ENCODE data around the gene ZNF512B. TPM values are rescaled to one million over a fixed set of nuclear protein-coding genes. Genes with fewer than 3 reads are reported as not detected.
"Not testable (repeated sequence)": the region's sequence is repeated elsewhere in the genome, so short reads cannot be mapped to it uniquely, and the experiment has no call there.

Gene ZNF512B
- total RNA-seq, 3 donors from 2014 or later (not counting 1 experiment from before 2014, with no cell fraction given) = 11.5 to 16.8 (median 13.8) TPM

DNA sequence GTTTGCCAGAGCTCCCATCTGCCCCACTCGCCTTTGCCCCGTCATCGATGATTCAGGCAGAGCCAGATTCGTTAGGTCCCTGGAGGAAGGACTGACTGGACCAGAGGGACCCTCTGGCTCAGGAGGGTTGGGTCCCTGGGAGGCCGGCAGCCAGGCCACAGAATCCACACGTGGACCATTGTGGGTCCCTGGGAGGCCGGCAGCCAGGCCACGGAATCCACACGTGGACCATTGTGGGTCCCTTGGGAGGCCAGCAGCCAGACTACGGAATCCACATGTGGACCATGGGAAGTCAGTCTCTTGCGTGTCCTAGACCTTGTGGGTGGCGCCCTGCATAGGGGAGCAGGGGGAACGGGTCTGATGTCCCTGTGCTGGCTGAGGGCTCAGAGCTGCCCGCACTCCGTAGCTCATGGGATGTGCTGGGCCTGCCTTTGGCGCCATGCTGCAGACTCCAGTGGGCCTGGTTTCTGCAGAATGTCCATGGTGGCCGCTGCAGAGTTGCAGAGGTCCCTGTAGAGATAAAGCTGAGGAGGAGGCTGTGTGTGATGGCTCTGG is 37.0 kb downstream of the ZNF512B start:
- Mint-ChIP-seq H3K27me3 (ENCODE audit: low read depth in 2 of 2) (no peaks in the 10 kb centered on the region), H3K36me3 (no peaks in the 10 kb centered on the region), H3K27ac (no peak overlapping the region), H3K9me3 (no peaks in the 10 kb centered on the region), H3K4me3 (no peak overlapping the region), H3K4me1 (peaks cover 0 to 7% of the 10 kb centered on the region in 2 donors)
- TF ChIP-seq, protein P1, sequence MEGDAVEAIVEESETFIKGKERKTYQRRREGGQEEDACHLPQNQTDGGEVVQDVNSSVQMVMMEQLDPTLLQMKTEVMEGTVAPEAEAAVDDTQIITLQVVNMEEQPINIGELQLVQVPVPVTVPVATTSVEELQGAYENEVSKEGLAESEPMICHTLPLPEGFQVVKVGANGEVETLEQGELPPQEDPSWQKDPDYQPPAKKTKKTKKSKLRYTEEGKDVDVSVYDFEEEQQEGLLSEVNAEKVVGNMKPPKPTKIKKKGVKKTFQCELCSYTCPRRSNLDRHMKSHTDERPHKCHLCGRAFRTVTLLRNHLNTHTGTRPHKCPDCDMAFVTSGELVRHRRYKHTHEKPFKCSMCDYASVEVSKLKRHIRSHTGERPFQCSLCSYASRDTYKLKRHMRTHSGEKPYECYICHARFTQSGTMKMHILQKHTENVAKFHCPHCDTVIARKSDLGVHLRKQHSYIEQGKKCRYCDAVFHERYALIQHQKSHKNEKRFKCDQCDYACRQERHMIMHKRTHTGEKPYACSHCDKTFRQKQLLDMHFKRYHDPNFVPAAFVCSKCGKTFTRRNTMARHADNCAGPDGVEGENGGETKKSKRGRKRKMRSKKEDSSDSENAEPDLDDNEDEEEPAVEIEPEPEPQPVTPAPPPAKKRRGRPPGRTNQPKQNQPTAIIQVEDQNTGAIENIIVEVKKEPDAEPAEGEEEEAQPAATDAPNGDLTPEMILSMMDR (IDR thresholded peaks at IDR 0.05) = no peak
- WGBS (ENCODE audit: insufficient coverage) = 96% methylated on average over 17 of the region's 17 CpGs
- peaks cover 66% of the 10 kb centered on the region for H3K36me3 ChIP-seq (ENCODE audit: control insufficient read depth, insufficient read depth, low read length)
- DNase-seq (no peak), ATAC-seq (no peak)
- no peaks in the 10 kb centered on the region for H3K4me1 ChIP-seq (ENCODE audit: control insufficient read depth, insufficient read depth, low read length)
- no peak overlapping the region for H3K27ac ChIP-seq (ENCODE audit: low read length)
- H3K4me3 ChIP-seq (ENCODE audit: low read length) = no peak overlapping the region
- no peaks in the 10 kb centered on the region for H3K9me3 ChIP-seq (ENCODE audit: control insufficient read depth, insufficient read depth, low read length)
- no peaks in the 10 kb centered on the region for H3K27me3 ChIP-seq (ENCODE audit: control insufficient read depth, insufficient read depth, low read length)
- intact Hi-C loops (cut with micrococcal nuclease) = no loop called here

DNA sequence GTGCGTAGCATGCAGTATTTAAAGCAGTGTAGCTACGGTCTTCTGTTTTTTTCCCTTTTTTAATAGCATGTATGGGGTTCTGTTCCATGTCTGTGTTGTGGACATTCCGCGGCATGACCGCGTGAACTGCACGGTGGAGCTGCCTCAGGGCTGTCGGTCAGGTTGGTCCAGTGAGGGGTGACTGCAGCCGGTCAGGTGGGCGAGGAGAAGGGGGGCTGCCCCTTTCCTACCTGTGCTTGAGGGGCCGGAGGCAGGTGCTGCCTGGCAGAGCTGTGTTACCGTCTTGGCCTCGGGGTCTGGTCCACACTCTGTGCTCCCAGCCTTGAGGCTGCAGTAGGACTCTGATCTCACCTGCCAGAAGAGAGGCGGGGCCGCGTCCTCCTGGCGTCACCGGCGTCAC is 38.0 kb downstream of the ZNF512B start:
- TF ChIP-seq, protein P1 (IDR thresholded peaks at IDR 0.05) = no peak
- H3K27me3 ChIP-seq (ENCODE audit: control insufficient read depth, insufficient read depth, low read length) = no peaks in the 10 kb centered on the region
- Mint-ChIP-seq H3K27ac (no peak overlapping the region), H3K36me3 (no peaks in the 10 kb centered on the region), H3K27me3 (ENCODE audit: low read depth in 2 of 2) (no peaks in the 10 kb centered on the region), H3K4me3 (no peak overlapping the region), H3K9me3 (no peaks in the 10 kb centered on the region), H3K4me1 (peaks cover 0 to 11% of the 10 kb centered on the region in 2 donors)
- intact Hi-C loops (cut with micrococcal nuclease) = no loop called here
- WGBS (ENCODE audit: insufficient coverage) = 97% methylated on average over 19 of the region's 19 CpGs
- ATAC-seq (no peak), DNase-seq (no peak)
- no peaks in the 10 kb centered on the region for H3K9me3 ChIP-seq (ENCODE audit: control insufficient read depth, insufficient read depth, low read length)
- H3K36me3 ChIP-seq (ENCODE audit: control insufficient read depth, insufficient read depth, low read length) = peaks cover 66% of the 10 kb centered on the region
- no peak overlapping the region for H3K27ac ChIP-seq (ENCODE audit: low read length)
- no peaks in the 10 kb centered on the region for H3K4me1 ChIP-seq (ENCODE audit: control insufficient read depth, insufficient read depth, low read length)
- H3K4me3 ChIP-seq (ENCODE audit: low read length) = no peak overlapping the region

DNA sequence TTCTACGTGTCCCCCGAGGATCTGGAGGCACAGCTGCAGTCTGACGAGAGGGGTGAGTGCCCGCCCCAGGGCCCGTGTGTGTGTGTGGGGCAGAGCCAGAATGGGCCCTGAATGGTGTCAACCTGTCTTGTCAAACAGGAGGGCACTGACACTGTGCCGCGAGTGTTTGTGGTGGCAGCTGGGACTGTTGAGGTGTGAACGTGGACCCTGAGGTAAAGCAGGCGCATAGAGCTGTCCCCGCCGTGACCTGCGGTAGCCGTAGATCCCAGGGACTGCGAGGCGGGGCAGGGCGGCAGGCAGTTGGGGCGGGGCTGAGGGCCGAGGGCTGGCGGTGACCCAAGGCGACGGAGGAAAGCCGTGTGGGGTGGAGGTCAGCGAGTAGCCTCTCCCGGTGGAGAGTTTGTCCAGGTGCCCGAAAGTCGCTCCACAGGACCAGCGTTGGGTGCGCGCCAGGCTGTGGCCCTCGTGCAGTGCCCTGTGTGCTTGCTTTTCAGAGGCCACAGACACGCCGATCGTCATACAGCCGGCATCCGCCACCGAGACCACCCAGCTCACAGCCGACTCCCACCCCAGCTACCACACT is 38.7 kb downstream of the ZNF512B start:
- Mint-ChIP-seq H3K36me3 (no peaks in the 10 kb centered on the region), H3K9me3 (no peaks in the 10 kb centered on the region), H3K4me1 (peaks cover 0 to 18% of the 10 kb centered on the region in 2 donors), H3K27ac (no peak overlapping the region), H3K4me3 (no peak overlapping the region), H3K27me3 (ENCODE audit: low read depth in 2 of 2) (no peaks in the 10 kb centered on the region)
- H3K36me3 ChIP-seq (ENCODE audit: control insufficient read depth, insufficient read depth, low read length) = peaks cover 70% of the 10 kb centered on the region
- no peaks in the 10 kb centered on the region for H3K4me1 ChIP-seq (ENCODE audit: control insufficient read depth, insufficient read depth, low read length)
- H3K27ac ChIP-seq (ENCODE audit: low read length) = no peak overlapping the region
- WGBS (ENCODE audit: insufficient coverage) = 96% methylated on average over 37 of the region's 37 CpGs
- H3K27me3 ChIP-seq (ENCODE audit: control insufficient read depth, insufficient read depth, low read length) = no peaks in the 10 kb centered on the region
- TF ChIP-seq, protein P1 (IDR thresholded peaks at IDR 0.05) = no peak
- no peak overlapping the region for H3K4me3 ChIP-seq (ENCODE audit: low read length)
- intact Hi-C loops (cut with micrococcal nuclease) = no loop called here
- no peak for ATAC-seq
- DNase-seq = no peak
- no peaks in the 10 kb centered on the region for H3K9me3 ChIP-seq (ENCODE audit: control insufficient read depth, insufficient read depth, low read length)

DNA sequence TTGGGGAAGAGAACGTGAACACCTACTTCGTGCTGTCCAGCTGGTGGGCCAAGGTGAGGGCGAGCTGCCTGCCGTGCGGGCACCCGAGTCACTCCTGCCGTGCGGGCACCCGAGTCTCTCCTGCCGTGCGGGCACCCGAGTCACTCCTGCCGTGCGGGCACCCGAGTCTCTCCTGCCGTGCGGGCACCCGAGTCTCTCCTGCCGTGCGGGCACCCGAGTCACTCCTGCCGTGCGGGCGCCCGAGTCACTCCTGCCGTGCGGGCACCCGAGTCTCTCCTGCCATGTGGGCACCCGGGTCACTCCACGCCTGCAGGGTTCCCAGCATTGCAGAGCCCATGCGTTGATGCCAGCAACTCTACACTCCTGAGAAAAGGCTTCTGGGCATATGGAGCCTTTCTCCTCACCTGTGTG is 40.3 kb downstream of the ZNF512B start:
- H3K27me3 Mint-ChIP-seq (ENCODE audit: low read depth in 2 of 2); H3K9me3 ChIP-seq (ENCODE audit: control insufficient read depth, insufficient read depth, low read length); H3K4me3 ChIP-seq (ENCODE audit: low read length); H3K27ac ChIP-seq (ENCODE audit: low read length); DNase-seq; H3K4me3 Mint-ChIP-seq; H3K27me3 ChIP-seq (ENCODE audit: control insufficient read depth, insufficient read depth, low read length); H3K4me1 ChIP-seq (ENCODE audit: control insufficient read depth, insufficient read depth, low read length); H3K9me3 Mint-ChIP-seq; intact Hi-C loops (cut with micrococcal nuclease); ATAC-seq; H3K27ac Mint-ChIP-seq; H3K36me3 Mint-ChIP-seq: not testable (repeated sequence)
- H3K4me1 Mint-ChIP-seq = peaks cover 9 to 15% of the 10 kb centered on the region in 2 donors
- WGBS (ENCODE audit: insufficient coverage) = 97% methylated on average over 31 of the region's 31 CpGs
- peaks cover 55% of the 10 kb centered on the region for H3K36me3 ChIP-seq (ENCODE audit: control insufficient read depth, insufficient read depth, low read length)

All from natural killer cell (primary cell).